ENCODE results near the gene BST2. TPM values are rescaled to one million over a fixed set of nuclear protein-coding genes. Genes with fewer than 3 reads are reported as not detected.

BST2 gene
- total RNA-seq, 1 donor from 2014 or later, result 133 TPM

GRCh38 chr19:17390665-17391370 is 14.6 kb downstream of the BST2 start:
- no peaks in the 10 kb centered on the region for H3K36me3 ChIP-seq
- peak; percentile 68 for TF ChIP-seq CTCF (IDR thresholded peaks at IDR 0.05)
- intact Hi-C loops (cut with DNase I), result loop anchor here (10.0 kb wide), 1 partner anchor 64 kb away; no protein-coding TSS in a partner anchor

GRCh38 chr19:17389957-17390664 is 15.3 kb downstream of the BST2 start:
- DNase-seq (no peak), ATAC-seq (no peak)
- Histone ChIP-seq H3K9me3 (no peaks in the 10 kb centered on the region), H3K27ac (no peak overlapping the region), H3K27me3 (peaks cover 5% of the 10 kb centered on the region), H3K4me1 (peaks cover 12% of the 10 kb centered on the region), H3K36me3 (no peaks in the 10 kb centered on the region), H3K4me3 (peak overlapping the region; percentile 51)
- intact Hi-C loops (cut with DNase I), result loop anchor here (5.0 to 10.0 kb wide), 2 partner anchors 43 to 65 kb away; no protein-coding TSS in a partner anchor
- TF ChIP-seq CTCF (IDR thresholded peaks at IDR 0.05), result no peak

More at GRCh38 chr19:17390665-17391370, 14.6 kb downstream of the BST2 start:
- H3K27me3 ChIP-seq, result peaks cover 5% of the 10 kb centered on the region
- DNase-seq (peak; percentile 96), ATAC-seq (peak; percentile 98)
- H3K4me1 ChIP-seq, result peaks cover 12% of the 10 kb centered on the region
- peak overlapping the region; percentile 47 for H3K27ac ChIP-seq
- H3K4me3 ChIP-seq, result peak overlapping the region; percentile 51
- no peaks in the 10 kb centered on the region for H3K9me3 ChIP-seq

GRCh38 chr19:17389288-17389687 is 16.1 kb downstream of the BST2 start:
- Histone ChIP-seq H3K36me3 (no peaks in the 10 kb centered on the region), H3K27ac (no peak overlapping the region), H3K9me3 (no peaks in the 10 kb centered on the region), H3K27me3 (peaks cover 2% of the 10 kb centered on the region), H3K4me3 (no peak overlapping the region), H3K4me1 (peaks cover 7% of the 10 kb centered on the region)
- no peak for ATAC-seq
- no peak for TF ChIP-seq CTCF (IDR thresholded peaks at IDR 0.05)
- no peak for DNase-seq
- intact Hi-C loops (cut with DNase I), result loop anchor here (5.0 kb wide), 1 partner anchor 42 kb away; no protein-coding TSS in a partner anchor

GRCh38 chr19:17385878-17386611 is 19.4 kb downstream of the BST2 start:
- Histone ChIP-seq H3K27me3 (no peaks in the 10 kb centered on the region), H3K9me3 (no peaks in the 10 kb centered on the region), H3K4me3 (no peak overlapping the region), H3K36me3 (no peaks in the 10 kb centered on the region), H3K4me1 (peaks cover 10% of the 10 kb centered on the region), H3K27ac (no peak overlapping the region)
- DNase-seq (peak; percentile 83), ATAC-seq (peak; percentile 82)
- TF ChIP-seq CTCF (IDR thresholded peaks at IDR 0.05), result peak; percentile 88
- intact Hi-C loops (cut with DNase I), result loop anchor here (5.0 kb wide), 1 partner anchor 39 kb away; no protein-coding TSS in a partner anchor

GRCh38 chr19:17380426-17381138 is 24.8 kb downstream of the BST2 start:
- Histone ChIP-seq H3K36me3 (no peaks in the 10 kb centered on the region), H3K27me3 (no peaks in the 10 kb centered on the region), H3K9me3 (no peaks in the 10 kb centered on the region), H3K27ac (no peak overlapping the region), H3K4me1 (peaks cover 17% of the 10 kb centered on the region), H3K4me3 (no peak overlapping the region)
- DNase-seq (no peak), ATAC-seq (no peak)
- TF ChIP-seq CTCF (IDR thresholded peaks at IDR 0.05), result no peak
- intact Hi-C loops (cut with DNase I), result no loop called here

Measured in upper lobe of right lung (tissue), 1 donor.